Measurements from ENCODE around the gene TMEM26.

The TMEM26 gene

GRCh38 chr10:61415824-61416223 is 37.4 kb downstream of the TMEM26 start:
- DNase-seq (ENCODE audit: low read depth), result no peak
- no peaks in the 10 kb centered on the region for H3K27me3 ChIP-seq (replicated peaks; ENCODE audit: control insufficient read depth, insufficient read depth, low read length)

GRCh38 chr10:61411706-61412105 is 41.5 kb downstream of the TMEM26 start:
- Histone ChIP-seq H3K4me1 (ENCODE audit: control insufficient read depth, insufficient read depth, low read length) (peaks cover 10% of the 10 kb centered on the region), H3K4me3 (ENCODE audit: low read length) (no peak overlapping the region), H3K9ac (ENCODE audit: low read length) (no peak overlapping the region), H3K36me3 (ENCODE audit: control insufficient read depth, insufficient read depth, low read length, severe bottlenecking) (no peaks in the 10 kb centered on the region), H3K27me3 (replicated peaks; ENCODE audit: control insufficient read depth, insufficient read depth, low read length) (no peaks in the 10 kb centered on the region), H3K9me3 (ENCODE audit: control insufficient read depth, low read length) (no peaks in the 10 kb centered on the region)
- no peak for DNase-seq (ENCODE audit: low read depth)

More at GRCh38 chr10:61415824-61416223, 37.4 kb downstream of the TMEM26 start:
- Histone ChIP-seq H3K9ac (ENCODE audit: low read length) (no peak overlapping the region), H3K9me3 (ENCODE audit: control insufficient read depth, low read length) (peaks cover 5% of the 10 kb centered on the region), H3K36me3 (ENCODE audit: control insufficient read depth, insufficient read depth, low read length, severe bottlenecking) (no peaks in the 10 kb centered on the region), H3K4me3 (ENCODE audit: low read length) (no peak overlapping the region), H3K4me1 (ENCODE audit: control insufficient read depth, insufficient read depth, low read length) (no peaks in the 10 kb centered on the region)

- no peak for DNase-seq (ENCODE audit: low read depth)
- no peak overlapping the region for H3K4me3 ChIP-seq (ENCODE audit: low read length)
- H3K4me1 ChIP-seq (ENCODE audit: control insufficient read depth, insufficient read depth, low read length), result peaks cover 10% of the 10 kb centered on the region
- no peak overlapping the region for H3K9ac ChIP-seq (ENCODE audit: low read length)
- H3K36me3 ChIP-seq (ENCODE audit: control insufficient read depth, insufficient read depth, low read length, severe bottlenecking), result no peaks in the 10 kb centered on the region
- no peaks in the 10 kb centered on the region for H3K27me3 ChIP-seq (replicated peaks; ENCODE audit: control insufficient read depth, insufficient read depth, low read length)
- H3K9me3 ChIP-seq (ENCODE audit: control insufficient read depth, low read length), result no peaks in the 10 kb centered on the region
These were observed 42.7 kb downstream of the TMEM26 start for GRCh38 chr10:61410353-61411070.

GRCh38 chr10:61409157-61409556 is 44.0 kb downstream of the TMEM26 start:
- Histone ChIP-seq H3K4me1 (ENCODE audit: control insufficient read depth, insufficient read depth, low read length) (peaks cover 10% of the 10 kb centered on the region), H3K9me3 (ENCODE audit: control insufficient read depth, low read length) (no peaks in the 10 kb centered on the region), H3K36me3 (ENCODE audit: control insufficient read depth, insufficient read depth, low read length, severe bottlenecking) (no peaks in the 10 kb centered on the region), H3K4me3 (ENCODE audit: low read length) (no peak overlapping the region), H3K9ac (ENCODE audit: low read length) (no peak overlapping the region), H3K27me3 (replicated peaks; ENCODE audit: control insufficient read depth, insufficient read depth, low read length) (no peaks in the 10 kb centered on the region)
- DNase-seq (ENCODE audit: low read depth), result no peak

- peak; percentile 62 for DNase-seq (ENCODE audit: low read depth)
- Histone ChIP-seq H3K4me1 (ENCODE audit: control insufficient read depth, insufficient read depth, low read length) (peaks cover 10% of the 10 kb centered on the region), H3K9me3 (ENCODE audit: control insufficient read depth, low read length) (no peaks in the 10 kb centered on the region), H3K27me3 (replicated peaks; ENCODE audit: control insufficient read depth, insufficient read depth, low read length) (no peaks in the 10 kb centered on the region), H3K9ac (ENCODE audit: low read length) (no peak overlapping the region), H3K36me3 (ENCODE audit: control insufficient read depth, insufficient read depth, low read length, severe bottlenecking) (no peaks in the 10 kb centered on the region), H3K4me3 (ENCODE audit: low read length) (no peak overlapping the region)
These were observed 45.1 kb downstream of the TMEM26 start for GRCh38 chr10:61408105-61408504.

- Histone ChIP-seq H3K36me3 (ENCODE audit: control insufficient read depth, insufficient read depth, low read length, severe bottlenecking) (no peaks in the 10 kb centered on the region), H3K9ac (ENCODE audit: low read length) (no peak overlapping the region)
- DNase-seq (ENCODE audit: low read depth), result no peak
These were observed 46.4 kb downstream of the TMEM26 start for GRCh38 chr10:61406736-61407135.

DNA sequence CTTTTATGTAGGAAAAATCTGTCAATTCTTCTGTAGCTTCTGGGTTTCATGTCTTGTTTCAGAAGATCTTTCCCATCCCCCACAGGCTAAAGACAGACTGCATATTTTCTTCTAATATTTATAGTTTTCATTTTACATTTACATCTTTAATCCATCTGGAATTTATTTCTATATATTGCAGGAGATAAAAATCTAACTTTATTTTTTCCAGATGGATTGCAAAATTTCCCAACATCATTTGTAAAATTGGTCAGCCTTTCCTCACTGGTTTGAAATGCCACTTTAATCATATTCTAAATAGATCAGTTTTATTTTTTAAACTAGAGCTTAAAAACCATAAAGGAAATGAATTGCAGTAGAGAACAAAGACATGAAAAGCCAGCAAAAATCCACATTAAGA is 46.9 kb downstream of the TMEM26 start:
- Histone ChIP-seq H3K36me3 (ENCODE audit: control insufficient read depth, insufficient read depth, low read length, severe bottlenecking) (no peaks in the 10 kb centered on the region), H3K4me1 (ENCODE audit: control insufficient read depth, insufficient read depth, low read length) (peaks cover 10% of the 10 kb centered on the region), H3K9ac (ENCODE audit: low read length) (no peak overlapping the region), H3K9me3 (ENCODE audit: control insufficient read depth, low read length) (no peaks in the 10 kb centered on the region), H3K27me3 (replicated peaks; ENCODE audit: control insufficient read depth, insufficient read depth, low read length) (no peaks in the 10 kb centered on the region), H3K4me3 (ENCODE audit: low read length) (no peak overlapping the region)
- peak; percentile 51 for DNase-seq (ENCODE audit: low read depth)

More at GRCh38 chr10:61406736-61407135, 46.4 kb downstream of the TMEM26 start:
- Histone ChIP-seq H3K4me1 (ENCODE audit: control insufficient read depth, insufficient read depth, low read length) (peaks cover 10% of the 10 kb centered on the region), H3K9me3 (ENCODE audit: control insufficient read depth, low read length) (no peaks in the 10 kb centered on the region), H3K4me3 (ENCODE audit: low read length) (no peak overlapping the region), H3K27me3 (replicated peaks; ENCODE audit: control insufficient read depth, insufficient read depth, low read length) (no peaks in the 10 kb centered on the region)

- no peaks in the 10 kb centered on the region for H3K36me3 ChIP-seq (ENCODE audit: control insufficient read depth, insufficient read depth, low read length, severe bottlenecking)
- no peaks in the 10 kb centered on the region for H3K27me3 ChIP-seq (replicated peaks; ENCODE audit: control insufficient read depth, insufficient read depth, low read length)
- H3K9ac ChIP-seq (ENCODE audit: low read length), result no peak overlapping the region
- peaks cover 10% of the 10 kb centered on the region for H3K4me1 ChIP-seq (ENCODE audit: control insufficient read depth, insufficient read depth, low read length)
- H3K9me3 ChIP-seq (ENCODE audit: control insufficient read depth, low read length), result no peaks in the 10 kb centered on the region
- no peak overlapping the region for H3K4me3 ChIP-seq (ENCODE audit: low read length)
- DNase-seq (ENCODE audit: low read depth), result peak; percentile 73
These were observed 48.4 kb downstream of the TMEM26 start for GRCh38 chr10:61404751-61405150.

- Histone ChIP-seq H3K36me3 (ENCODE audit: control insufficient read depth, insufficient read depth, low read length, severe bottlenecking) (no peaks in the 10 kb centered on the region), H3K9me3 (ENCODE audit: control insufficient read depth, low read length) (no peaks in the 10 kb centered on the region), H3K4me3 (ENCODE audit: low read length) (no peak overlapping the region), H3K4me1 (ENCODE audit: control insufficient read depth, insufficient read depth, low read length) (peaks cover 14% of the 10 kb centered on the region), H3K9ac (ENCODE audit: low read length) (no peak overlapping the region), H3K27me3 (replicated peaks; ENCODE audit: control insufficient read depth, insufficient read depth, low read length) (no peaks in the 10 kb centered on the region)
- DNase-seq (ENCODE audit: low read depth), result no peak
These were observed 52.7 kb downstream of the TMEM26 start for GRCh38 chr10:61400524-61400923.

GRCh38 chr10:61399406-61399805 is 53.8 kb downstream of the TMEM26 start:
- Histone ChIP-seq H3K27me3 (replicated peaks; ENCODE audit: control insufficient read depth, insufficient read depth, low read length) (no peaks in the 10 kb centered on the region), H3K4me1 (ENCODE audit: control insufficient read depth, insufficient read depth, low read length) (peaks cover 14% of the 10 kb centered on the region), H3K36me3 (ENCODE audit: control insufficient read depth, insufficient read depth, low read length, severe bottlenecking) (no peaks in the 10 kb centered on the region), H3K4me3 (ENCODE audit: low read length) (no peak overlapping the region), H3K9me3 (ENCODE audit: control insufficient read depth, low read length) (no peaks in the 10 kb centered on the region), H3K9ac (ENCODE audit: low read length) (no peak overlapping the region)
- peak; percentile 28 for DNase-seq (ENCODE audit: low read depth)

DNA sequence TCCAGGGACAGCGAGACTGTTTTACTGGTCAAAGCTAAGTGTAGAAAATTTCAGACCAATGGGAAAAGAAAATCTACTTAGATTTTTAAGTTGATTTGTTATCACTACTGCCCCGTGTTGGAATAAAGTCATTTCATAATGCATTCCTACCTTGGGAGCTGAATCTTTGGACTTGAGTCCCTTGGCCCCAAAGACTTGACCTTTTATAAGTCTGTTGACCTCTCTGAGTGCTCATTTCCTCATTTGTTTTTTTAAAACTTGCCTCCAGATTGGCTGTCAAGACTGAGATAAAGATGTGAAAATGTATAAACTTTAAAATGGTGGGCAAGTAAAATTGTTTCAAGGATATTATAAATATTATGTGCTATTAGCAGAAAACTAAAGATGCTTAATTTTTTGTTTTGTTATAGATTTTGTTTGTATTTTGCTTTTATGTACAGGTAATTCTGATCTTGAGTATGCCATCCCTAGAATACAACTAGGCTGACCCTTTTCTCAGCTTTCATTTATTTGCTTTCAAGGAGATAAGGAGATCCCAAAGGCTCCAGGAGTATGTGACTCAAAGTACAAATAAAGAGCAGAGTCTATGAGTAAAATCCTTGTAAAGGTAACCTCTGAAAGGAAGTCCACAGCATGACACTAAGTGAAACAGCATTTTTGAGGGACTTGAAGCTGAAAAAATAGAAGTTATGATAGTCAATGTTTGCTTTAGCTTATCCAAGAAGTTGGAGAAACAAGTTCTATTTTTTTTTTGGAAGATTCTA is 54.6 kb downstream of the TMEM26 start:
- Histone ChIP-seq H3K36me3 (ENCODE audit: control insufficient read depth, insufficient read depth, low read length, severe bottlenecking) (no peaks in the 10 kb centered on the region), H3K4me1 (ENCODE audit: control insufficient read depth, insufficient read depth, low read length) (peaks cover 14% of the 10 kb centered on the region), H3K27me3 (replicated peaks; ENCODE audit: control insufficient read depth, insufficient read depth, low read length) (no peaks in the 10 kb centered on the region), H3K4me3 (ENCODE audit: low read length) (no peak overlapping the region), H3K9me3 (ENCODE audit: control insufficient read depth, low read length) (no peaks in the 10 kb centered on the region), H3K9ac (ENCODE audit: low read length) (no peak overlapping the region)
- no peak for DNase-seq (ENCODE audit: low read depth)

All from adipocyte (in vitro differentiated cells).